HAP-1 (cell line): Measurements from ENCODE around the gene SPOUT1.

Experiments
- DNase-seq, 2 experiments: peaks; one replicate each; pipeline ENCODE4 v3.0.0-alpha.2; 2016 to 2020; ENCODE audit warnings: low spot score in 2 of 2
- H3K27me3 ChIP-seq: fragments of 250-450 bp; sonication (Bioruptor Pico); 2 replicates; pipeline ENCODE4 v1.5.1; 2020; ENCODE audit warnings: low read depth, mild to moderate bottlenecking, moderate library complexity
- H3K36me3 ChIP-seq: fragments of 250-450 bp; sonication (Bioruptor Pico); replicated peaks from 2 replicates; pipeline ENCODE4 v1.5.1; 2020; ENCODE audit warnings: mild to moderate bottlenecking
- H3K4me1 ChIP-seq: fragments of 250-450 bp; sonication (Bioruptor Pico); 2 replicates; pipeline ENCODE4 v1.5.1; 2020; ENCODE audit warnings: mild to moderate bottlenecking
- H3K4me3 ChIP-seq: fragments of 250-450 bp; sonication (Bioruptor Pico); 2 replicates; pipeline ENCODE4 v1.5.1; 2020; ENCODE audit warnings: mild to moderate bottlenecking, moderate library complexity
- H3K9me3 ChIP-seq: fragments of 250-450 bp; sonication (Bioruptor Pico); 2 replicates; pipeline ENCODE4 v1.5.1; 2020; ENCODE audit warnings: mild to moderate bottlenecking, moderate library complexity
- in situ Hi-C: fragments of 300-500 bp; cut with MboI; formaldehyde crosslinking; loops from 3 replicates; pipeline ENCODE4 v1.14.3; 2020; ENCODE audit warnings: low sequenced_read_pairs, inconsistent platforms, mixed read lengths

SPOUT1 gene

GRCh38 chr9:128825923-128826700 lies 3.5 kb downstream of the SPOUT1 start:
- H3K4me1 ChIP-seq, result peaks cover 4% of the 10 kb centered on the region; the same call in 1 of the 2 replicates
- no peaks in the 10 kb centered on the region for H3K27me3 ChIP-seq
- H3K4me3 ChIP-seq, result no peak overlapping the region
- H3K9me3 ChIP-seq, result no peaks in the 10 kb centered on the region
- H3K36me3 ChIP-seq, result peaks cover 66% of the 10 kb centered on the region
- DNase-seq, result no peak
- in situ Hi-C loops, result no loop called here

- peaks cover 66% of the 10 kb centered on the region for H3K36me3 ChIP-seq
- in situ Hi-C loops, result no loop called here
- H3K4me1 ChIP-seq, result peaks cover 1% of the 10 kb centered on the region
- H3K9me3 ChIP-seq, result no peaks in the 10 kb centered on the region
- no peaks in the 10 kb centered on the region for H3K27me3 ChIP-seq
- DNase-seq, result no peak
- H3K4me3 ChIP-seq, result no peak overlapping the region
Measured at GRCh38 chr9:128824911-128825310, 4.7 kb downstream of the SPOUT1 start.

DNA sequence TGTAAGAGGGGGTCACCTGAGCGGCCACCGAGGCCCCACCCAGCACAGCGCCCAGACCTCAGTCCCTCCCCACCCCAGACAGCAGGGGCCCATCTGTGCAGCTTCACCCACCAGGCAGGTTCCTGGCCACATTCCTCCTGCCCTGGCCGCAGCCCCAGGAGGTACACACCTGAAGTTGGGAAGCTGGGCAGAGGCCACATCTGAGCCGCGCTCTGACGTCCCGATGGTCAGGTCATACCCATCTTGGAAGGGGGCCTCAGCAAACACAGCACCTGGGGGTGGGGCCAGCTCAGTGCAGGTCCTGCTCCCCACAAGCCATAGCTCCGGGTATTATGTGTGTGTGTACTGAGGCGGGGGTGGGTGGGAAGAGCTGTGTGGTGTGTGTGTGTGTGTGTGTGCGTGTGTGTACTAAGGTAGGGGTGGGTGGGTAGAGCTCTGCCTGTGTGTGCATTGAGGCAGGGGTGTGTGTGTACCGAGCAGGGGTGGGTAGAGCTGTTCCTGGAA lies 5.6 kb downstream of the SPOUT1 start:
- peaks cover 66% of the 10 kb centered on the region for H3K36me3 ChIP-seq
- no peaks in the 10 kb centered on the region for H3K9me3 ChIP-seq
- in situ Hi-C loops, result no loop called here
- no peak for DNase-seq
- peaks cover 5% of the 10 kb centered on the region for H3K4me1 ChIP-seq
- no peaks in the 10 kb centered on the region for H3K27me3 ChIP-seq
- no peak overlapping the region for H3K4me3 ChIP-seq

DNA sequence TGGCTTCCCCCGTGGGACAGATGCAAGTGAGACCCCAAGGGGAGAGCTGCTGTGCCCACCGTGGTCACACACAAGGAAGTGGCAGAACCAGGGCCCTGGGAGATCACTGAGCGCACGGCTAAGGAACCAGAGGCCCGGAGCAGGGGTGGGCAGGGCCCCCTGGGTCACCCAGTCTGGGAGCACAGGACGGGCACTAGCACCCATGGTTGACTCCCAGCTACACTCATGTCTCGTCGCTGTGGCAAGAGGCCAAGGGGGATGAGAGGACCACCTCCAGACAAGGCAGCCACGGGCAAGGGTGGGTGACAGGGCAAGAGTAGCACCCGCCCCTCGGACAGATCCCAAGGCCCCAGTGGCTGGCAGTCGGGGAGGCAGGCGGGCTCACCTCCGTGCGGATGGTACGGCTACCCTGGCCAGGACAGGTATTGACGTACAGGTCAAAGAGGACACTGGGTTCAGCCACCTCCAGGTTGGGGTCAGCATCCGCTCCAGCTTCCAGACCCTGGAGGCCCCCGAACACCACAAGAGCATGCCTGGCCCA lies 6.2 kb downstream of the SPOUT1 start:
- no peak for DNase-seq
- in situ Hi-C loops, result no loop called here
- Histone ChIP-seq H3K36me3 (peaks cover 66% of the 10 kb centered on the region), H3K27me3 (no peaks in the 10 kb centered on the region), H3K4me1 (peaks cover 5% of the 10 kb centered on the region), H3K9me3 (no peaks in the 10 kb centered on the region), H3K4me3 (no peak overlapping the region)

- Histone ChIP-seq H3K27me3 (no peaks in the 10 kb centered on the region), H3K4me3 (no peak overlapping the region), H3K4me1 (peaks cover 10% of the 10 kb centered on the region), H3K9me3 (no peaks in the 10 kb centered on the region), H3K36me3 (peaks cover 60% of the 10 kb centered on the region)
- DNase-seq, result no peak
- in situ Hi-C loops, result no loop called here
Measured at GRCh38 chr9:128822407-128823042, 7.1 kb downstream of the SPOUT1 start.

GRCh38 chr9:128821584-128822406 lies 7.8 kb downstream of the SPOUT1 start:
- Histone ChIP-seq H3K4me3 (no peak overlapping the region), H3K27me3 (no peaks in the 10 kb centered on the region), H3K9me3 (no peaks in the 10 kb centered on the region), H3K36me3 (peaks cover 53% of the 10 kb centered on the region), H3K4me1 (peaks cover 10% of the 10 kb centered on the region)
- DNase-seq, result no peak
- in situ Hi-C loops, result no loop called here

- no peak overlapping the region for H3K4me3 ChIP-seq
- in situ Hi-C loops, result no loop called here
- H3K9me3 ChIP-seq, result no peaks in the 10 kb centered on the region
- peaks cover 44% of the 10 kb centered on the region for H3K36me3 ChIP-seq
- no peaks in the 10 kb centered on the region for H3K27me3 ChIP-seq
- no peak for DNase-seq
- H3K4me1 ChIP-seq, result peaks cover 10% of the 10 kb centered on the region
Measured at GRCh38 chr9:128820665-128821583, 8.7 kb downstream of the SPOUT1 start.

DNA sequence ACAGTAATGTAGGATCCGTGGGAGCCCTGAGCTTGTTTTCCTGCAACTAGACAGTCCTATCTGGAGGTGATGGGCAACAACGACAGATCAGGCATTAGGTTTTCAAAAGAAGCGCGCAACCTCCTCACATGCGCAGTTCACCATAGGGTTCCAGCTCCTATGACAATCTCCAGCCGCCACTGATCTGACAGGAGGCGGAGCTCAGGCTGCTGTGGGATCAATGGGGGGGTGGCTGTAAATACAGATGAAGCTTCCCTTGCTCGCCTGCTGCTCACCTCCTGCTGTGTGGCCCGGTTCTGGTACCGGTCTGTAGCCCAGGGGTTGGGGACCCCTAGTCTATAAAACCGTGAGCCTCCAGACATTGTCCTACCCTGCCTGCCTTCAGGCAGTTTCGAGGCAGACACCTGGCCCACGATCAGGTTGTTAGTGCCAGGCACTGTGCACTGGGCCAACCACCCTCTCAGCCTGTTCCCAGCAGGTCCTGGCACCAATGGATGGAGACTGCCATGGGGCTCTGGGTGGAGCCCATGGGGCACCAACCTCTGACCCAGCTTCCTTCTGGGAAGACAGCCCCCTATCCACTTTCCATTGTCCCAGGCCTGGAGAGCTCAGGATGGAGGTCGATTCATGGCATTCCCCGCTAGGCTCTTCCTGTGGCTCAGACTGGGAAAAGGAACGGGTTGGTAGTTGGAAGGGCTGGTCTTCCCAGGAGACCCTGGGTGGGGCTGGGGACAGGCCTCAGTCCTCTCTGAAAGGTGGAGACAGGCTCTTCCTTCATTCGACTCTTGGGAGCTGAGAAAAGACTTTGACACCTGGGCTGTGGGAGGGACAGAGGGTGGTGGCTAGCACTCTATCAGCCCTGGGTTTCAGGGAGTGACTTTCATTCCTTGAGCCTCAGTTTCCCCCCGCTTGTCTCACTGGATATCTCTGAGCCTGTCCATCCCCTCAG lies 9.6 kb downstream of the SPOUT1 start:
- peak; percentile 36 to 70 for DNase-seq
- Histone ChIP-seq H3K36me3 (peaks cover 35% of the 10 kb centered on the region), H3K4me3 (peak overlapping the region; percentile 47), H3K27me3 (no peaks in the 10 kb centered on the region), H3K4me1 (peaks cover 10% of the 10 kb centered on the region), H3K9me3 (no peaks in the 10 kb centered on the region)
- in situ Hi-C loops, result loop anchor here (10.0 kb wide), 1 partner anchor 85 kb away; no protein-coding TSS in a partner anchor

GRCh38 chr9:128818839-128819715 lies 10.5 kb downstream of the SPOUT1 start:
- in situ Hi-C loops, result loop anchor here (10.0 kb wide), 1 partner anchor 84 kb away; no protein-coding TSS in a partner anchor

DNA sequence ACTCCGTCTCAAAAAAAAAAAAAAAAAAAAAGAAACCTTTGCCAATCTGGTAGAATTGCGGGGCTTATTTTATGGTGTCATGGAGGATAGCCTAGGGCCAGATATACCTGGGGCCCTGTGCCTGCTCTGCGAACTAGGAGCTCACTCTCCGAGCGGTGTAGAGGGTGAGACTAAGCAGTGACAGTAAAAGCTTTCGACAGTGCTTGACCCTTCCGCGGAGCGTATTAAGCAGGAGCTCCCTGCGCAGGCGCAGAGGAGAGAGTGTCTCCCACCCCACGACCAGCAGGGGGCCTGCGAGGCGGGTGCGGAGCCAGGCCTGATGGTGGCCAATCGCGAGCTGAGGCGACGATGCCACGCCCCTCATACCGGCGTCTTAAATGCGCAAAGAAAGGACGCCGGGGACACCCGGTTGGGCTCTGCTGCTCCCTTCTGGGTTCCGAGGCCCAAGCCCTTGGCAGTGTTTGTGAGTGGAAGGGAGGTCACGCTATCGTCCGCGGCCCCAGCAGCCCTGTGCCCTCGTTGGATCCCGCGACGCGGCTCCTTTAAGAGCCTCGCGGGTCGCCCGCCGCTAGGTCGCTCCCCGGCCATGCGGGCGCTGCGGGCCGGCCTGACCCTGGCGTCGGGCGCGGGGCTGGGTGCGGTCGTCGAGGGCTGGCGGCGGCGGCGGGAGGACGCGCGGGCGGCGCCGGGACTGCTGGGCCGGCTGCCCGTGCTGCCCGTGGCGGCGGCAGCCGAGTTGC lies 11.3 kb downstream of the SPOUT1 start, which contains the start of gene ENDOG:
TSS of gene ENDOG (plus strand) at position 402 of the 740 bp plus-strand sequence. CDS start at position 587, 185 bp downstream.
- peaks cover 10% of the 10 kb centered on the region for H3K4me1 ChIP-seq
- peak; percentile 98 to 99 for DNase-seq
- peak within 1 kb of the TSS; percentile 47 for H3K4me3 ChIP-seq
- no peaks in the 10 kb centered on the region for H3K9me3 ChIP-seq
- H3K36me3 ChIP-seq, result peaks cover 19% of the 10 kb centered on the region
- in situ Hi-C loops, result loop anchor here (10.0 kb wide), 1 partner anchor 83 kb away; no protein-coding TSS in a partner anchor
- H3K27me3 ChIP-seq, result no peaks in the 10 kb centered on the region

More at GRCh38 chr9:128818839-128819715, 10.5 kb downstream of the SPOUT1 start:
- peak in 1 of 2 experiments; percentile 56 for DNase-seq
- Histone ChIP-seq H3K4me1 (peaks cover 10% of the 10 kb centered on the region), H3K27me3 (no peaks in the 10 kb centered on the region), H3K9me3 (no peaks in the 10 kb centered on the region), H3K36me3 (peaks cover 27% of the 10 kb centered on the region), H3K4me3 (peak overlapping the region; percentile 47)
